Suprapubic skin (tissue), 4 donors: ENCODE data around the gene KIAA0513. TPM values are rescaled to one million over a fixed set of nuclear protein-coding genes. Genes with fewer than 3 reads are reported as not detected.

Source experiments
- DNase-seq, 2 donors: peaks; one replicate each; pipeline ENCODE4 v3.0.0-alpha.2; 2019; ENCODE audit warnings: low spot score in 2 of 2
- H3K27ac ChIP-seq: fragments of 200-600 bp; sonication (generic); one replicate; pipeline ENCODE4 v1.5.1; 2019
- H3K27me3 ChIP-seq: fragments of 200-600 bp; sonication (generic); one replicate; pipeline ENCODE4 v1.5.1; 2019
- H3K36me3 ChIP-seq: fragments of 200-600 bp; sonication (generic); one replicate; pipeline ENCODE4 v1.5.1; 2019
- H3K4me1 ChIP-seq: fragments of 200-600 bp; sonication (generic); one replicate; pipeline ENCODE4 v1.5.1; 2019
- H3K4me3 ChIP-seq: fragments of 200-600 bp; sonication (generic); one replicate; pipeline ENCODE4 v1.5.1; 2019; ENCODE audit warnings: mild to moderate bottlenecking
- H3K9me3 ChIP-seq: fragments of 200-600 bp; sonication (generic); one replicate; pipeline ENCODE4 v1.5.1; 2019
- CTCF ChIP-seq, 2 donors: fragments of 200-600 bp in 1 of 2; fragments of 450-650 bp in 1 of 2; sonication (generic) in 1 of 2; IDR thresholded peaks; one replicate each; pipeline ENCODE4 v1.5.1; 2016 to 2019; ENCODE audit warnings: antibody characterized with exemption in 2 of 2, mild to moderate bottlenecking in 1 of 2, moderate library complexity in 1 of 2
- EP300 ChIP-seq: sonication (generic); formaldehyde crosslinking; IDR thresholded peaks from one replicate; pipeline ENCODE4 v1.6.1; 2017; ENCODE audit warnings: antibody characterized with exemption
- POLR2A ChIP-seq, 2 donors: fragments of 450-650 bp; IDR thresholded peaks; one replicate each; pipeline ENCODE4 v1.6.1; 2017; ENCODE audit warnings: antibody characterized with exemption in 2 of 2, mild to moderate bottlenecking in 2 of 2, moderate library complexity in 2 of 2
- POLR2AphosphoS5 ChIP-seq, 3 donors: sonication (generic); formaldehyde crosslinking; IDR thresholded peaks; one replicate each; pipeline ENCODE4 v1.6.1; 2017; ENCODE audit warnings: antibody characterized with exemption in 3 of 3
- WGBS: methylation state at CpG from one replicate; pipeline ENCODE4 v1.1.5; 2018; 5-methylcytosine and 5-hydroxymethylcytosine counted together
- total RNA-seq, 4 donors: library from RNA; depleted of rRNA; stranded (reverse); fragments of >200 nt; gene quantifications; one replicate each; pipeline ENCODE4 v1.1.0, GENCODE V29; 2016

The KIAA0513 gene
- total RNA-seq, 4 donors from 2014 or later, result 23.7 to 32.3 (median 26.6) TPM

- Histone ChIP-seq H3K36me3 (no peaks in the 10 kb centered on the region), H3K9me3 (no peaks in the 10 kb centered on the region), H3K4me3 (no peak overlapping the region), H3K27ac (no peak overlapping the region), H3K27me3 (no peaks in the 10 kb centered on the region), H3K4me1 (peaks cover 7% of the 10 kb centered on the region)
- WGBS, result 44% methylated on average over 4 of the region's 11 CpGs
- TF ChIP-seq CTCF (IDR thresholded peaks at IDR 0.05) (no peak), POLR2A (IDR thresholded peaks at IDR 0.05) (no peak), POLR2AphosphoS5 (IDR thresholded peaks at IDR 0.05) (no peak), EP300 (no peak)
- no peak for DNase-seq
These were observed 77.3 kb downstream of the KIAA0513 start for GRCh38 chr16:85104821-85105391.

GRCh38 chr16:85105475-85105874 is 77.9 kb downstream of the KIAA0513 start:
- H3K27me3 ChIP-seq, result no peaks in the 10 kb centered on the region
- peaks cover 7% of the 10 kb centered on the region for H3K4me1 ChIP-seq
- TF ChIP-seq POLR2AphosphoS5 (IDR thresholded peaks at IDR 0.05) (no peak), CTCF (IDR thresholded peaks at IDR 0.05) (no peak), EP300 (no peak), POLR2A (IDR thresholded peaks at IDR 0.05) (no peak)
- H3K36me3 ChIP-seq, result no peaks in the 10 kb centered on the region
- no peak overlapping the region for H3K4me3 ChIP-seq
- H3K9me3 ChIP-seq, result no peaks in the 10 kb centered on the region
- no peak for DNase-seq
- WGBS, result 66% methylated on average over 5 of the region's 5 CpGs
- no peak overlapping the region for H3K27ac ChIP-seq

- H3K27ac ChIP-seq, result no peak overlapping the region
- WGBS, result 100% methylated on average over 2 of the region's 9 CpGs
- TF ChIP-seq POLR2AphosphoS5 (IDR thresholded peaks at IDR 0.05) (no peak), CTCF (IDR thresholded peaks at IDR 0.05) (no peak), POLR2A (IDR thresholded peaks at IDR 0.05) (no peak), EP300 (no peak)
- DNase-seq, result no peak
- H3K4me1 ChIP-seq, result peaks cover 7% of the 10 kb centered on the region
- no peaks in the 10 kb centered on the region for H3K36me3 ChIP-seq
- H3K4me3 ChIP-seq, result no peak overlapping the region
- no peaks in the 10 kb centered on the region for H3K9me3 ChIP-seq
- H3K27me3 ChIP-seq, result no peaks in the 10 kb centered on the region
These were observed 79.5 kb downstream of the KIAA0513 start for GRCh38 chr16:85107083-85107482.

- Histone ChIP-seq H3K4me1 (peaks cover 7% of the 10 kb centered on the region), H3K9me3 (no peaks in the 10 kb centered on the region), H3K4me3 (no peak overlapping the region), H3K27me3 (no peaks in the 10 kb centered on the region), H3K36me3 (no peaks in the 10 kb centered on the region), H3K27ac (no peak overlapping the region)
- no peak for DNase-seq
- WGBS, result 88% methylated on average over 11 of the region's 11 CpGs
- TF ChIP-seq POLR2A (IDR thresholded peaks at IDR 0.05) (no peak), EP300 (no peak), POLR2AphosphoS5 (IDR thresholded peaks at IDR 0.05) (no peak), CTCF (IDR thresholded peaks at IDR 0.05) (no peak)
These were observed 79.9 kb downstream of the KIAA0513 start for GRCh38 chr16:85107532-85107931.

GRCh38 chr16:85110105-85110504 is 82.5 kb downstream of the KIAA0513 start:
- Histone ChIP-seq H3K27ac (no peak overlapping the region), H3K27me3 (no peaks in the 10 kb centered on the region), H3K36me3 (no peaks in the 10 kb centered on the region), H3K4me1 (peaks cover 7% of the 10 kb centered on the region), H3K4me3 (no peak overlapping the region), H3K9me3 (no peaks in the 10 kb centered on the region)
- DNase-seq, result no peak
- no peak for TF ChIP-seq POLR2AphosphoS5 (IDR thresholded peaks at IDR 0.05)
- TF ChIP-seq EP300, result no peak
- TF ChIP-seq POLR2A (IDR thresholded peaks at IDR 0.05), result no peak
- WGBS, result no CpG with 5 or more reads among the region's 19 CpGs

- peaks cover 10% of the 10 kb centered on the region for H3K4me1 ChIP-seq
- TF ChIP-seq CTCF (IDR thresholded peaks at IDR 0.05) (no peak), EP300 (no peak)
- no peaks in the 10 kb centered on the region for H3K36me3 ChIP-seq
- WGBS, result 85% methylated on average over 7 of the region's 9 CpGs
- no peak for DNase-seq
- no peaks in the 10 kb centered on the region for H3K9me3 ChIP-seq
- H3K4me3 ChIP-seq, result no peak overlapping the region
- H3K27ac ChIP-seq, result no peak overlapping the region
- H3K27me3 ChIP-seq, result no peaks in the 10 kb centered on the region
These were observed 83.6 kb downstream of the KIAA0513 start for GRCh38 chr16:85111184-85111583.
